Tibial nerve (tissue), 3 donors: ENCODE measurements around the gene PIEZO1.

Experiments used
- CTCF ChIP-seq, 5 experiments: fragments of 200-600 bp in 3 of 5; fragments of 450-650 bp in 2 of 5; sonication (generic) in 3 of 5; IDR thresholded peaks; one replicate each; pipeline ENCODE4 v1.5.1; 2016 to 2019; ENCODE audit warnings: antibody characterized with exemption in 5 of 5, mild to moderate bottlenecking in 3 of 5, moderate library complexity in 2 of 5
- POLR2A ChIP-seq, 2 donors: fragments of 450-650 bp; IDR thresholded peaks; one replicate each; pipeline ENCODE4 v1.6.1; 2017; ENCODE audit warnings: antibody characterized with exemption in 2 of 2, mild to moderate bottlenecking in 2 of 2, moderate library complexity in 2 of 2

GRCh38 chr16:88723911-88724310 lies 61.1 kb downstream of the PIEZO1 start:
- TF ChIP-seq CTCF (IDR thresholded peaks at IDR 0.05) (no peak), POLR2A (IDR thresholded peaks at IDR 0.05) (no peak)
